Measurements from ENCODE around the gene C14orf180.

DNA sequence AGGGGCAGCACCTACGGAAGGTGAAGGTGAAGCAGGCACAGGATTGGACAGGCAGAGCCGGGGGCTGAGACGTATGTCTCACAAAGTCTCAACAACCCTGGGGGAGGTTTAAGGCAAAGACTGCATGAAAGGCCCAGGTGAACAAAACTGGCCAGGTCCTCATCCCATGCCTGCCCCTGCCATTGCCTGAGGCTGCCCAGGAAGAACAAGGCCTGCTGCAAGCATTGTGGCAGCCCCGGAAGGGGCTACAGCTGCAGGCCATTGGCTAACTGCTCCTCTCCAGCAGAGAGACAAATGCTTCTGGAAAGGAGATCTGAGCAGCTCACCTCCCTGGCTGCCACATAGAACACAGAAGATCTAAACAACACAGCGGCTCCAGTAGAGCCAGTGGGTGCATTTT lies 45.4 kb downstream of the C14orf180 start:
- TF ChIP-seq, protein P1, sequence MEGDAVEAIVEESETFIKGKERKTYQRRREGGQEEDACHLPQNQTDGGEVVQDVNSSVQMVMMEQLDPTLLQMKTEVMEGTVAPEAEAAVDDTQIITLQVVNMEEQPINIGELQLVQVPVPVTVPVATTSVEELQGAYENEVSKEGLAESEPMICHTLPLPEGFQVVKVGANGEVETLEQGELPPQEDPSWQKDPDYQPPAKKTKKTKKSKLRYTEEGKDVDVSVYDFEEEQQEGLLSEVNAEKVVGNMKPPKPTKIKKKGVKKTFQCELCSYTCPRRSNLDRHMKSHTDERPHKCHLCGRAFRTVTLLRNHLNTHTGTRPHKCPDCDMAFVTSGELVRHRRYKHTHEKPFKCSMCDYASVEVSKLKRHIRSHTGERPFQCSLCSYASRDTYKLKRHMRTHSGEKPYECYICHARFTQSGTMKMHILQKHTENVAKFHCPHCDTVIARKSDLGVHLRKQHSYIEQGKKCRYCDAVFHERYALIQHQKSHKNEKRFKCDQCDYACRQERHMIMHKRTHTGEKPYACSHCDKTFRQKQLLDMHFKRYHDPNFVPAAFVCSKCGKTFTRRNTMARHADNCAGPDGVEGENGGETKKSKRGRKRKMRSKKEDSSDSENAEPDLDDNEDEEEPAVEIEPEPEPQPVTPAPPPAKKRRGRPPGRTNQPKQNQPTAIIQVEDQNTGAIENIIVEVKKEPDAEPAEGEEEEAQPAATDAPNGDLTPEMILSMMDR (IDR thresholded peaks at IDR 0.05): no peak
- no peak for TF ChIP-seq PRRX2 (CRISPR knock-in tag; IDR thresholded peaks at IDR 0.05)
- no peak for TF ChIP-seq ELF4 (CRISPR knock-in tag; IDR thresholded peaks at IDR 0.05; ENCODE audit: low read depth)
- no peak for TF ChIP-seq NR3C1 (CRISPR knock-in tag; conservative IDR thresholded peaks at IDR 0.05; ENCODE audit: low read depth)
- TF ChIP-seq CBFB (CRISPR knock-in tag; IDR thresholded peaks at IDR 0.05; ENCODE audit: low read depth): no peak
- TF ChIP-seq, protein P2, sequence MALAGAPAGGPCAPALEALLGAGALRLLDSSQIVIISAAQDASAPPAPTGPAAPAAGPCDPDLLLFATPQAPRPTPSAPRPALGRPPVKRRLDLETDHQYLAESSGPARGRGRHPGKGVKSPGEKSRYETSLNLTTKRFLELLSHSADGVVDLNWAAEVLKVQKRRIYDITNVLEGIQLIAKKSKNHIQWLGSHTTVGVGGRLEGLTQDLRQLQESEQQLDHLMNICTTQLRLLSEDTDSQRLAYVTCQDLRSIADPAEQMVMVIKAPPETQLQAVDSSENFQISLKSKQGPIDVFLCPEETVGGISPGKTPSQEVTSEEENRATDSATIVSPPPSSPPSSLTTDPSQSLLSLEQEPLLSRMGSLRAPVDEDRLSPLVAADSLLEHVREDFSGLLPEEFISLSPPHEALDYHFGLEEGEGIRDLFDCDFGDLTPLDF (CRISPR knock-in tag; IDR thresholded peaks at IDR 0.05): no peak
- TF ChIP-seq, protein P3, sequence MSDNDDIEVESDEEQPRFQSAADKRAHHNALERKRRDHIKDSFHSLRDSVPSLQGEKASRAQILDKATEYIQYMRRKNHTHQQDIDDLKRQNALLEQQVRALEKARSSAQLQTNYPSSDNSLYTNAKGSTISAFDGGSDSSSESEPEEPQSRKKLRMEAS (CRISPR knock-in tag; IDR thresholded peaks at IDR 0.05): no peak
- TF ChIP-seq, protein P4, sequence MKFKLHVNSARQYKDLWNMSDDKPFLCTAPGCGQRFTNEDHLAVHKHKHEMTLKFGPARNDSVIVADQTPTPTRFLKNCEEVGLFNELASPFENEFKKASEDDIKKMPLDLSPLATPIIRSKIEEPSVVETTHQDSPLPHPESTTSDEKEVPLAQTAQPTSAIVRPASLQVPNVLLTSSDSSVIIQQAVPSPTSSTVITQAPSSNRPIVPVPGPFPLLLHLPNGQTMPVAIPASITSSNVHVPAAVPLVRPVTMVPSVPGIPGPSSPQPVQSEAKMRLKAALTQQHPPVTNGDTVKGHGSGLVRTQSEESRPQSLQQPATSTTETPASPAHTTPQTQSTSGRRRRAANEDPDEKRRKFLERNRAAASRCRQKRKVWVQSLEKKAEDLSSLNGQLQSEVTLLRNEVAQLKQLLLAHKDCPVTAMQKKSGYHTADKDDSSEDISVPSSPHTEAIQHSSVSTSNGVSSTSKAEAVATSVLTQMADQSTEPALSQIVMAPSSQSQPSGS (CRISPR knock-in tag; IDR thresholded peaks at IDR 0.05; ENCODE audit: borderline replicate concordance, low read depth): no peak
- TF ChIP-seq ATF1 (CRISPR knock-in tag; IDR thresholded peaks at IDR 0.05): no peak
- no peak for TF ChIP-seq SP1 (CRISPR knock-in tag; conservative IDR thresholded peaks at IDR 0.05)
- TF ChIP-seq, protein P5, sequence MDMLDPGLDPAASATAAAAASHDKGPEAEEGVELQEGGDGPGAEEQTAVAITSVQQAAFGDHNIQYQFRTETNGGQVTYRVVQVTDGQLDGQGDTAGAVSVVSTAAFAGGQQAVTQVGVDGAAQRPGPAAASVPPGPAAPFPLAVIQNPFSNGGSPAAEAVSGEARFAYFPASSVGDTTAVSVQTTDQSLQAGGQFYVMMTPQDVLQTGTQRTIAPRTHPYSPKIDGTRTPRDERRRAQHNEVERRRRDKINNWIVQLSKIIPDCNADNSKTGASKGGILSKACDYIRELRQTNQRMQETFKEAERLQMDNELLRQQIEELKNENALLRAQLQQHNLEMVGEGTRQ (CRISPR knock-in tag; IDR thresholded peaks at IDR 0.05): no peak
- no peak for TF ChIP-seq FOXJ3 (CRISPR knock-in tag; IDR thresholded peaks at IDR 0.05; ENCODE audit: borderline replicate concordance)
- TF ChIP-seq, protein P6, sequence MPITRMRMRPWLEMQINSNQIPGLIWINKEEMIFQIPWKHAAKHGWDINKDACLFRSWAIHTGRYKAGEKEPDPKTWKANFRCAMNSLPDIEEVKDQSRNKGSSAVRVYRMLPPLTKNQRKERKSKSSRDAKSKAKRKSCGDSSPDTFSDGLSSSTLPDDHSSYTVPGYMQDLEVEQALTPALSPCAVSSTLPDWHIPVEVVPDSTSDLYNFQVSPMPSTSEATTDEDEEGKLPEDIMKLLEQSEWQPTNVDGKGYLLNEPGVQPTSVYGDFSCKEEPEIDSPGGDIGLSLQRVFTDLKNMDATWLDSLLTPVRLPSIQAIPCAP (CRISPR knock-in tag; IDR thresholded peaks at IDR 0.05): no peak
